Cerebellar nuclear complex (tissue), 1 donor: ENCODE results near the gene TRIM27.
"Not testable (repeated sequence)": the region's sequence is repeated elsewhere in the genome, so short reads cannot be mapped to it uniquely, and the experiment has no call there.

ENCODE experiments used
- DNase-seq, 2 experiments: peaks; one replicate each; lab custom pipeline; 2025; lab: John Stamatoyannopoulos, UW

TRIM27 gene

DNA sequence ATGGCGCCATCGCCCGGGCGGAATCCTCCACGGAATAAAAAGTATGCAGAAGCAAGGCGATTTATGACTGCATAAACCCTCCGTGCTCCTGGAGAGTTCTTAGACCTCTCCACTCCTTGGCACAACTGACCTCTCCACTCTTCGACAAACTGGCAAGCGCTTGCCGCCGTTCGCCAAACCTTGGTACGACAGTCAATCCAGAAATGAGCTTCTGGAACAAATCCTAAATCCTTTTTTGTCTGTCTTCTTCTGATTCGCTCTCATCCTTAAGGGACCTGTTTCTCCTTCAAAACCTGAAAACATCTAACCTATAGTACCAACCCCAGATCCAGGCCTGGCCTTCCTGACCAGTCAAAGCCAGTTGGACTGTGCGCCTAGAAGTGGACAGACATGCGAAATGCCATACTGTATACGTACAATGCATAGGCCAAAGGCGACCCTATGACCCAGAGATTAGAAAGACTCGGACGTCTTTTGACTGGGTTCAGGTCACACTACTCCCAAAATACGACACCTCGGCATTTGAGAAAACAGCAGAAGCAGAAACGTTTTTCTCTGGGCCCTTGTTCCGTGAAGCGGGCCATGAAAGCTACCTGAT, 59.4 kb downstream of the TRIM27 start:
- DNase-seq: no peak

DNA sequence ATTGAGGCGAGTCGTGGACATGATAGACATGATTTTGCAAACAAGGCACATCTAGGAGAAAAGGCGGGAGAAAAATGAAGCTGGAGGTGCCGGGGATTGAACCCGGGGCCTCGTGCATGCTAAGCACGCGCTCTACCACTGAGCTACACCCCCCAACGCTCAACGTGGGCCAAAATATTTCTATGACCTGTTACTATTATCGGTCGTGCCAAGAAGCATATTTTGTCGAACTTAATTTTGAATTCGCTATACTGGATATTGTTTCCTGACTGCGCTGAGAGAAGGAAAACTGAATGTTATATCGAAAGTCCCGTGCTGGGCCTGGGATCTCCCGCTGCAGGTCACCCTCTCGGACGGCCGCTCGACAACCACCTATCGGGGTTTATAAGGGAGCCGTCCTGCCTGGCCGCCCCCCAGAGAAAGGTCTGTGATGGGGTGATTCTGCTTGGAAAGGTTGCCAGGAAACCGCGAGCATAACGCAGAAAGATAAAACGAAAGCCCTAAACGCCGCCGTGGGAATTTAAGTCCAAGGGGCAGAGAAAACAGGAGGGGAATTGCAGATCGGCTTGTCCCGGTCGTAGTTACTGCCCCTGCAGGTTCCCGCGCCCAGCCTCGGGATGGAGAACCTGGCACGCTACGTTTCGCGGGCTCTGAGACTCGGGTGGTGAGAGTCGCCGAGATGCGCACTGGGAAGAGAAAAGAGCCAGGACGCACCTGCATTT, 60.0 kb downstream of the TRIM27 start:
- DNase-seq: peak in 1 of 2 experiments; percentile 69

- no peak for DNase-seq
Observed at GRCh38 chr6:28862077-28862476, 61.7 kb downstream of the TRIM27 start.

DNA sequence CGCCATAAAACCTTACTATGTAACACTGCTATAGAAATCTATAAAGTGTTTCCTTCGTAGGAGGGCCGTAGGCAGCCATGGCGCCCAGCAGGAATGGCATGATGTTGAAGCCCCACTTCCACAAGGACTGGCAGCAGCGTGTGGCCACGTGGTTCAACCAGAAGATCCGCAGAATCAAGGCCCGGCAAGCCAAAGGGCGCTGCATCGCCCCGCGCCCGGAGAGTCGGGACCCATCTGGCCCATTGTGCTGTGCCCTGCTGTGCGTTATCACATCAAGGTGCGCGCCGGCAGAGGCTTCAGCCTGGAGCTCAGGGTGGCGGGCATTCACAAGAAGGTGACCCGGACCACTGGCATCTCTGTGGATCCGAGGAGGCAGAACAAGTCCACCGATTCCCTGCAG, 62.4 kb downstream of the TRIM27 start:
- no peak for DNase-seq

DNA sequence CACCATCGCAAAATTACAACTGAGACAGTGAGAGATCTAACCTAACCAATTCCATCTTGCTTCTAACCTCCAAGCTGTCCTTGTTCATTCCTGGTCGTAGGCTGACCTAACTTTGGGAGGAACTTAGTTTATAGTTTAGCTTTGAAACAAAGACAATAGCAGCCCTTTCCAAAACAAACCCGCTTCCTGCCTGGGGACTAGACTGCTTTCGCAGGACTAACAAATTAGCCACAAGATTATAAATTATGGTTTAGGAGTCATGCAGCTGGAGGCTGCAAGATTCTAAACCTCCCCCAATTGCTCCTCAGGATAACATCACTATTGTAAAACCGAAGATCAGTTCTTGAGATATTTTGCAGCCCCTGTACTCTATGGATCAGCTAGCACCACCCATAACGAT, 63.2 kb downstream of the TRIM27 start:
- DNase-seq: no peak

- DNase-seq: no peak
Observed at GRCh38 chr6:28858963-28859362, 64.8 kb downstream of the TRIM27 start.

- no peak for DNase-seq
Observed at GRCh38 chr6:28856620-28857005, 67.2 kb downstream of the TRIM27 start.

- DNase-seq: not testable (repeated sequence)
Observed at GRCh38 chr6:28854405-28854804, 69.4 kb downstream of the TRIM27 start.
